IMR-90 (cell line): ENCODE measurements around the gene ZC3H12D. TPM values are rescaled to one million over a fixed set of nuclear protein-coding genes. Genes with fewer than 3 reads are reported as not detected.

ENCODE experiments used
- ATAC-seq: fragments of 200-7000 bp; cut with Tn5 transposase; 2 replicates; pipeline ENCODE4 v1.9.1; 2020; ENCODE audit warnings: low read depth, mild to moderate bottlenecking, moderate library complexity
- BruUV-seq: library from RNA; stranded (reverse); fragments of 400-500 nt; replicated peaks from 2 replicates; lab custom pipeline; 2021; lab: Mats Ljungman, UMichigan
- CTCF ChIA-PET: fragments of 300-600 bp; formaldehyde crosslinking; extraction: SDS; loops from one replicate; lab custom pipeline; 2021; ENCODE audit warnings: antibody characterized with exemption; lab: Yijun Ruan, JAX
- POLR2A ChIA-PET: fragments of 300-600 bp; sonication (Branson Sonifier 250); formaldehyde crosslinking; loops from one replicate; lab custom pipeline; 2022; ENCODE audit warnings: antibody characterized with exemption; ENCODE audit not compliant: unreplicated experiment; lab: Charles Lee
- DNase-seq: peaks from one replicate; pipeline ENCODE4 v3.0.0; 2013
- H2AFZ ChIP-seq: replicated peaks from 2 replicates; pipeline ENCODE3; 2013; ENCODE audit warnings: low read length, mild to moderate bottlenecking; ENCODE audit not compliant: poor library complexity
- H2AK5ac ChIP-seq: 2 replicates; pipeline ENCODE4 v1.6.1; 2013; ENCODE audit warnings: low read depth, low read length, inconsistent platforms
- H2AK9ac ChIP-seq: replicated peaks from 2 replicates; pipeline ENCODE3; 2013; ENCODE audit warnings: mild to moderate bottlenecking, low read depth, low read length, moderate library complexity; ENCODE audit not compliant: poor library complexity
- H2BK120ac ChIP-seq: 2 replicates; pipeline ENCODE4 v1.6.1; 2013; ENCODE audit warnings: low read depth, low read length, inconsistent platforms
- H2BK15ac ChIP-seq: 3 replicates; pipeline ENCODE4 v1.6.1; 2013; ENCODE audit warnings: low read depth, low read length, inconsistent platforms
- H2BK20ac ChIP-seq: 2 replicates; pipeline ENCODE4 v1.6.1; 2013; ENCODE audit warnings: low read depth, mild to moderate bottlenecking, inconsistent platforms, low read length, moderate library complexity
- H2BK5ac ChIP-seq: 2 replicates; pipeline ENCODE4 v1.6.1; 2013; ENCODE audit warnings: mild to moderate bottlenecking, low read depth, low read length, inconsistent platforms; ENCODE audit not compliant: poor library complexity, severe bottlenecking
- H3K14ac ChIP-seq: replicated peaks from 2 replicates; pipeline ENCODE4 v1.6.1; 2013; ENCODE audit warnings: low read depth, low read length, inconsistent platforms
- H3K18ac ChIP-seq: 2 replicates; pipeline ENCODE4 v1.6.1; 2013; ENCODE audit warnings: low read depth, low read length, control low read depth
- H3K23ac ChIP-seq: 2 replicates; pipeline ENCODE4 v1.6.1; 2013; ENCODE audit warnings: low read depth, low read length, inconsistent platforms
- H3K27ac ChIP-seq: 2 replicates; pipeline ENCODE4 v1.5.1; 2013; ENCODE audit warnings: mild to moderate bottlenecking, control low read depth, low read length; ENCODE audit not compliant: insufficient read depth
- H3K27me3 ChIP-seq: 2 replicates; pipeline ENCODE4 v1.6.1; 2013; ENCODE audit warnings: low read length; ENCODE audit not compliant: control insufficient read depth, insufficient read depth
- H3K36me3 ChIP-seq: 2 replicates; pipeline ENCODE4 v1.6.1; 2013; ENCODE audit warnings: low read length, mixed read lengths; ENCODE audit not compliant: control insufficient read depth, insufficient read depth
- H3K4ac ChIP-seq: 2 replicates; pipeline ENCODE4 v1.6.1; 2013; ENCODE audit warnings: low read depth, low read length, inconsistent platforms
- H3K4me1 ChIP-seq: 2 replicates; pipeline ENCODE4 v1.6.1; 2013; ENCODE audit warnings: low read length, mixed read lengths; ENCODE audit not compliant: control insufficient read depth, insufficient read depth
- H3K4me2 ChIP-seq: 2 replicates; pipeline ENCODE4 v1.6.1; 2013; ENCODE audit warnings: low read depth, mild to moderate bottlenecking, control low read depth, low read length, moderate library complexity
- H3K4me3 ChIP-seq: 2 replicates; pipeline ENCODE4 v1.5.1; 2013; ENCODE audit warnings: low read depth, mild to moderate bottlenecking, control low read depth, low read length, moderate library complexity; ENCODE audit not compliant: insufficient read depth
- H3K56ac ChIP-seq: 2 replicates; pipeline ENCODE4 v1.6.1; 2013; ENCODE audit warnings: low read length, inconsistent platforms; ENCODE audit not compliant: insufficient read depth; ENCODE audit errors: extremely low read depth
- H3K79me1 ChIP-seq, 2 experiments: 2 replicates each; pipeline ENCODE4 v1.6.1; 2013; ENCODE audit warnings: low read length in 2 of 2, inconsistent platforms in 1 of 2, low read depth in 1 of 2
- H3K9ac ChIP-seq: 2 replicates; pipeline ENCODE4 v1.6.1; 2013; ENCODE audit warnings: low read depth, low read length, control low read depth
- H3K9me1 ChIP-seq: 2 replicates; pipeline ENCODE4 v1.6.1; 2013; ENCODE audit warnings: low read length, inconsistent platforms; ENCODE audit not compliant: insufficient read depth
- H3K9me3 ChIP-seq: 2 replicates; pipeline ENCODE4 v1.6.1; 2013; ENCODE audit warnings: low read length; ENCODE audit not compliant: control insufficient read depth, insufficient read depth
- H4K20me1 ChIP-seq: 2 replicates; pipeline ENCODE4 v1.6.1; 2013; ENCODE audit warnings: low read length, inconsistent platforms; ENCODE audit not compliant: insufficient read depth
- H4K5ac ChIP-seq: 2 replicates; pipeline ENCODE4 v1.6.1; 2013; ENCODE audit warnings: mild to moderate bottlenecking, low read depth, low read length, control low read depth
- H4K8ac ChIP-seq, 2 experiments: 2 replicates each; pipeline ENCODE4 v1.6.1; 2013; ENCODE audit warnings: low read depth in 2 of 2, low read length in 2 of 2, control low read depth in 1 of 2, inconsistent platforms in 1 of 2
- H4K91ac ChIP-seq: 2 replicates; pipeline ENCODE4 v1.6.1; 2013; ENCODE audit warnings: low read depth, low read length, inconsistent platforms; ENCODE audit not compliant: insufficient read depth
- CEBPB ChIP-seq: IDR thresholded peaks from 2 replicates; pipeline ENCODE4 v1.6.1; 2012; ENCODE audit warnings: low read depth, low read length, improper control_type of control experiment
- CHD1 ChIP-seq: IDR thresholded peaks from 2 replicates; pipeline ENCODE4 v1.6.1; 2012; ENCODE audit warnings: low read depth, low read length, improper control_type of control experiment
- FOS ChIP-seq: fragments of 150-350 bp; IDR thresholded peaks from 2 replicates; pipeline ENCODE4 v1.6.1; 2016; ENCODE audit warnings: low read depth, low read length
- MAFK ChIP-seq: IDR thresholded peaks from 2 replicates; pipeline ENCODE4 v1.6.1; 2012; ENCODE audit warnings: low read depth, low read length, improper control_type of control experiment
- MXI1 ChIP-seq: IDR thresholded peaks from 2 replicates; pipeline ENCODE4 v1.6.1; 2012; ENCODE audit warnings: low read depth, mild to moderate bottlenecking, low read length, moderate library complexity, borderline replicate concordance
- NFE2L2 ChIP-seq: fragments of 150-350 bp; IDR thresholded peaks from 2 replicates; pipeline ENCODE4 v1.6.1; 2016; ENCODE audit warnings: low read depth, mild to moderate bottlenecking, low read length
- POLR2A ChIP-seq: IDR thresholded peaks from 2 replicates; pipeline ENCODE4 v1.6.1; 2012; ENCODE audit warnings: mild to moderate bottlenecking, low read depth, low read length
- RFX5 ChIP-seq: IDR thresholded peaks from 2 replicates; pipeline ENCODE4 v1.8.0; 2012; ENCODE audit warnings: low read depth, mild to moderate bottlenecking, low read length, moderate library complexity
- SMC3 ChIP-seq: fragments of 150-350 bp; IDR thresholded peaks from 2 replicates; pipeline ENCODE4 v1.6.1; 2016; ENCODE audit warnings: low read depth, mild to moderate bottlenecking, antibody characterized with exemption, low read length, moderate library complexity
- WGBS, 2 experiments: methylation state at CpG; one replicate each; pipeline versions ENCODE4 v1.1.5 to v1.1.7; 2013; ENCODE audit warnings: missing lambda C conversion rate in 2 of 2; ENCODE audit not compliant: insufficient read length in 1 of 2; ENCODE audit errors: extremely low coverage in 2 of 2; 5-methylcytosine and 5-hydroxymethylcytosine counted together
- dilution Hi-C: fragments of 300-500 bp; cut with HindIII; formaldehyde crosslinking; loops from one replicate; pipeline ENCODE4 v1.14.3; 2018; ENCODE audit warnings: low sequenced_read_pairs; ENCODE audit not compliant: unreplicated experiment
- in situ Hi-C: fragments of 300-500 bp; cut with MboI; formaldehyde crosslinking; loops from 3 replicates; pipeline ENCODE4 v1.14.3; 2019; ENCODE audit warnings: low sequenced_read_pairs, inconsistent platforms, mixed read lengths
- intact Hi-C: fragments of 100-400 bp; cut with micrococcal nuclease; formaldehyde crosslinking; loops from 2 replicates; pipeline ENCODE4 v1.10.0; 2022
- polyA plus RNA-seq, 3 experiments: library from polyadenylated mRNA; depleted of rRNA; stranded (reverse); fragments of >200 nt; gene quantifications; 2 replicates each; pipeline ENCODE4 v1.2.3, GENCODE V29; 2012; ENCODE audit warnings: low replicate concordance in 1 of 3
- total RNA-seq: library from RNA; depleted of rRNA; stranded (reverse); fragments of >200 nt; gene quantifications from 2 replicates; pipeline ENCODE4 v1.2.3, GENCODE V29; 2012

The ZC3H12D gene
- total and polyA plus RNA-seq, 2 of the 4 experiments (the other 2 are of a cell fraction), result under 0.01 to 0.12 TPM

DNA sequence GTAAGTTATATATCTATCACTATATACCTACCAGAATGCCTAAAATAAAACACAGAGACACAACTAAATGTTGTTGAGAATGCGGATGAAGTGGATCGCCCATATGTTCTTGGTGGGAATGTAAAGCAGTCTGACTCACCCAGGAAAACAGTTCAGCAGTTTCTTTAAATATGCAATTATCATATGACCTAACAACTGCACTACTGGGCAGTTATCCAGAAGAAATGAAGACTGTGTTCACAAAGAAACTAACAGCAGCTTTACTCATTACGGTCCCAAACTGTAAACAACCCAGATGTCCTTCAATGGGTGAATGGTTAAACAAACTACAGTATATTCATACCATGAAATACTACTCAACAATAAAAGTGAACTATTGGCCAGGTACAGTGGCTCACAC lies 14.3 kb upstream of the ZC3H12D start:
- no peak overlapping the region for H2BK5ac ChIP-seq
- no peak overlapping the region for H2BK20ac ChIP-seq
- H3K56ac ChIP-seq, result no peak overlapping the region
- no peak overlapping the region for H2AFZ ChIP-seq
- H3K18ac ChIP-seq, result no peak overlapping the region
- no peak overlapping the region for H4K91ac ChIP-seq
- POLR2A ChIA-PET, result no interaction called here
- H3K9me3 ChIP-seq, result no peaks in the 10 kb centered on the region
- H2AK5ac ChIP-seq, result no peak overlapping the region
- H4K20me1 ChIP-seq, result no peaks in the 10 kb centered on the region
- no TSS peak for BruUV-seq
- no peak overlapping the region for H3K9ac ChIP-seq
- no peak overlapping the region for H3K23ac ChIP-seq
- H2BK15ac ChIP-seq, result no peak overlapping the region
- intact Hi-C loops, result no loop called here
- H3K14ac ChIP-seq, result no peak overlapping the region
- dilution Hi-C loops, result no loop called here
- H3K36me3 ChIP-seq, result peaks cover 2% of the 10 kb centered on the region; the same call in 1 of the 2 replicates
- TF ChIP-seq SMC3 (no peak), FOS (peak; percentile 44; the same call in 1 of the 2 replicates), CHD1 (no peak), MXI1 (no peak), POLR2A (no peak), CEBPB (peak; percentile 50; the same call in 1 of the 2 replicates), RFX5 (no peak), NFE2L2 (no peak), MAFK (peak; percentile 66; the same call in 1 of the 2 replicates)
- no peak overlapping the region for H2BK120ac ChIP-seq
- no peak overlapping the region for H3K4me2 ChIP-seq
- H3K4me1 ChIP-seq, result no peaks in the 10 kb centered on the region
- no peak overlapping the region for H2AK9ac ChIP-seq
- H4K8ac ChIP-seq, result no peak overlapping the region
- CTCF ChIA-PET, result interaction anchor here (0.5 to 0.7 kb wide), 4 partner anchors 10 to 493 kb away, joined by 3 to 5 read pairs (median 4); no protein-coding TSS in a partner anchor
- in situ Hi-C loops, result no loop called here
- H3K4ac ChIP-seq, result no peak overlapping the region
- H4K5ac ChIP-seq, result no peak overlapping the region
- H3K79me1 ChIP-seq, result peaks cover 0 to under 1% of the 10 kb centered on the region in 2 experiments; a peak in 2 of 4 replicates
- H3K9me1 ChIP-seq, result no peaks in the 10 kb centered on the region; the same call in 1 of the 2 replicates
- H3K27me3 ChIP-seq, result no peaks in the 10 kb centered on the region
- H3K27ac ChIP-seq, result peak overlapping the region; percentile 25; the same call in 1 of the 2 replicates
- DNase-seq (peak; percentile 98), ATAC-seq (peak; percentile 85)
- WGBS, 2 experiments, result no CpG with 5 or more reads among the region's 3 CpGs
- H3K4me3 ChIP-seq, result no peak overlapping the region
